Measurements from ENCODE around the gene OR51S1.
"Not testable (repeated sequence)": the region's sequence is repeated elsewhere in the genome, so short reads cannot be mapped to it uniquely, and the experiment has no call there.

Gene OR51S1

GRCh38 chr11:4804280-4804679, 44.7 kb downstream of the OR51S1 start, which contains the start of gene OR52R1:
OR52R1 (minus strand) TSS chr11:4804380; CDS start chr11:4804380, 0 bp downstream.
- no peak for DNase-seq

- not testable (repeated sequence) for DNase-seq
Observed at GRCh38 chr11:4801316-4801715, 47.7 kb downstream of the OR51S1 start.

DNA sequence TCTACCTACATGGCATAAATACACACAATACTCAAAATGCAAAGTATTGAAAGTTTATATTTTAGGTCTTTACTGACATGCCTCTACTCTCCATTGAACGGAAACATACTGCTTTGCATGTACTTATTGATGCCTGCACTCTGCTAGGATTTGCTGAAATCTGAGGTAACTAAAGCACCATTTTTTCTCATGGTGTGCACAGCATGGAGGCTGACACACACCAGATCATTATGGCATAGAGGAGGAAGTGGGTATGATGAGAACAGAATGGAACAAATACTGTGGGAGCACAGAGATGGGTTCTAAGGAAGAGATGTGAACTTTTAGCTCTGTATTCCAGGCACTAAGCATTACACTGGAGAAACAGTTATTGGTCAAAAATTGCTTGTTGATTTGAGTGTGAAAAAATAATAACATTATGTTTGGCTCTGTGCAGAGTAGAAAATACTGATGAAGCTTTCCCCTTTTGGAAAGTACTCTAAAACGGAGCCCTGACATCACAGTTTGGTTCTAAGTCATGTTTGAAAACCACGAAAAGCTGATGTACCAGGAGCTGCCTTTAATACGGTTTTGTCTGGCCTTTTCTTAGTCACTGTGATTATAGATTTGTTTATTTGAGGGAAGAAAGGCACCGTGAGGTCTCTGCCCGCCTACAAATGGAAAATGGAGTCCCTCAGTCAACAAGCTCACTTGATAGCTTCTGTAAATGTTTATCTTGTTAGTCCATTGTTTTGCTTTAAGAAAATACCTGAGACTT, 50.4 kb downstream of the OR51S1 start:
- no peak for DNase-seq

Data from SW 1271 (cell line).